Stimulated activated CD4-positive, alpha-beta T cell treated with anti-CD3 and anti-CD28 coated beads, Interleukin-1b, Interleukin-23, amount 100 ng/mL, for 1 hour (primary cell): ENCODE data around the gene ERN2.
"Not testable (repeated sequence)": the region's sequence is repeated elsewhere in the genome, so short reads cannot be mapped to it uniquely, and the experiment has no call there.

Experiments
- DNase-seq, 2 donors: peaks; one replicate each; pipeline ENCODE4 v3.0.0-alpha.2; 2020; ENCODE audit warnings: low read depth in 2 of 2

ERN2 gene

GRCh38 chr16:23712976-23713375 is at the start of gene ERN2:
Gene ERN2 (minus strand): TSS chr16:23713222. CDS start chr16:23713187, 35 bp downstream.
- DNase-seq: no peak

- no peak for DNase-seq
These were observed 45.1 kb upstream of the ERN2 start for GRCh38 chr16:23757937-23758619.

GRCh38 chr16:23757116-23757515 is 44.1 kb upstream of the ERN2 start:
- no peak for DNase-seq

- DNase-seq: no peak
These were observed 42.4 kb upstream of the ERN2 start for GRCh38 chr16:23755484-23755809.

GRCh38 chr16:23754594-23755483 is 41.8 kb upstream of the ERN2 start, which contains the start of gene CHP2:
Gene CHP2 (plus strand): TSS chr16:23755026. CDS start chr16:23755050, 24 bp downstream.
- DNase-seq: no peak

- no peak for DNase-seq
These were observed 41.0 kb upstream of the ERN2 start for GRCh38 chr16:23753908-23754593.

- DNase-seq: not testable (repeated sequence)
These were observed 38.0 kb upstream of the ERN2 start for GRCh38 chr16:23751053-23751452.

- no peak for DNase-seq
These were observed 35.6 kb upstream of the ERN2 start for GRCh38 chr16:23748630-23749029.

- no peak for DNase-seq
These were observed 32.2 kb upstream of the ERN2 start for GRCh38 chr16:23745263-23745662.

GRCh38 chr16:23742766-23743165 is 29.7 kb upstream of the ERN2 start:
- no peak for DNase-seq

GRCh38 chr16:23741675-23742303 is 28.8 kb upstream of the ERN2 start:
- no peak for DNase-seq

- no peak for DNase-seq
These were observed 26.5 kb upstream of the ERN2 start for GRCh38 chr16:23739516-23739915.

GRCh38 chr16:23737423-23738028 is 24.5 kb upstream of the ERN2 start:
- DNase-seq: not testable (repeated sequence)

GRCh38 chr16:23734176-23734893 is 21.3 kb upstream of the ERN2 start:
- DNase-seq: no peak

GRCh38 chr16:23729503-23730424 is 16.7 kb upstream of the ERN2 start:
- DNase-seq: no peak

- no peak for DNase-seq
These were observed 15.1 kb upstream of the ERN2 start for GRCh38 chr16:23728112-23728477.

- DNase-seq: no peak
These were observed 13.7 kb upstream of the ERN2 start for GRCh38 chr16:23726710-23727109.

GRCh38 chr16:23724785-23725131 is 11.7 kb upstream of the ERN2 start:
- DNase-seq: no peak

- DNase-seq: no peak
These were observed 11.2 kb upstream of the ERN2 start for GRCh38 chr16:23724096-23724784.
